K562 (cell line): ENCODE data around the gene MICAL2. TPM values are rescaled to one million over a fixed set of nuclear protein-coding genes. Genes with fewer than 3 reads are reported as not detected.

Experiments used
- ARID2 ChIP-seq: fragments of 450-650 bp; IDR thresholded peaks from 2 replicates; pipeline ENCODE4 v1.6.1; 2017; ENCODE audit warnings: antibody characterized with exemption, mild to moderate bottlenecking
- BACH1 ChIP-seq: fragments of 200-800 bp; sonication (Bioruptor generic); IDR thresholded peaks from 2 replicates; pipeline ENCODE4 v1.6.1; 2016; ENCODE audit warnings: missing genetic modification characterization, missing compliant biosample characterization
- CBX2 ChIP-seq: fragments of 200-600 bp; sonication (generic); IDR thresholded peaks from one replicate; pipeline ENCODE4 v1.6.1; 2012; ENCODE audit warnings: mild to moderate bottlenecking, low read length, inconsistent platforms; ENCODE audit not compliant: insufficient read depth, poor library complexity, severe bottlenecking
- CCNT2 ChIP-seq: IDR thresholded peaks from 2 replicates; pipeline ENCODE4 v1.6.1; 2011; ENCODE audit warnings: borderline replicate concordance, low read depth, mild to moderate bottlenecking, moderate library complexity, mixed read lengths, low read length; ENCODE audit not compliant: insufficient read length; ENCODE audit errors: extremely low read depth
- DPF2 ChIP-seq: fragments of 450-650 bp; IDR thresholded peaks from 2 replicates; pipeline ENCODE4 v1.6.1; 2016
- JUN ChIP-seq, 2 experiments: sonication (generic) in 1 of 2; formaldehyde crosslinking in 1 of 2; IDR thresholded peaks; 2 replicates each; pipeline versions ENCODE4 v1.6.1 to v1.8.0; 2012 to 2022; ENCODE audit warnings: borderline replicate concordance in 2 of 2, mild to moderate bottlenecking in 2 of 2, improper control_type of control experiment in 1 of 2, low read depth in 1 of 2, low read length in 1 of 2, missing genetic modification reagents in 1 of 2
- KAT8 ChIP-seq: fragments of 450-650 bp; IDR thresholded peaks from 2 replicates; pipeline ENCODE4 v1.6.1; 2016; ENCODE audit warnings: low read depth, mild to moderate bottlenecking
- KLF1 ChIP-seq: fragments of 450-650 bp; IDR thresholded peaks from 2 replicates; pipeline ENCODE4 v1.6.1; 2016; ENCODE audit warnings: missing genetic modification characterization, missing compliant biosample characterization
- KLF10 ChIP-seq: fragments of 250-450 bp; sonication (Bioruptor Pico); IDR thresholded peaks from 2 replicates; pipeline ENCODE4 v1.6.1; 2021; ENCODE audit warnings: matching md5 sums
- KLF16 ChIP-seq: IDR thresholded peaks from 2 replicates; pipeline ENCODE4 v1.6.1; 2016; ENCODE audit warnings: antibody characterized with exemption
- MAFK ChIP-seq: IDR thresholded peaks from 2 replicates; pipeline ENCODE4 v1.6.1; 2011; ENCODE audit warnings: low read length, improper control_type of control experiment
- NCOA1 ChIP-seq: fragments of 450-650 bp; IDR thresholded peaks from 2 replicates; pipeline ENCODE4 v1.6.1; 2016; ENCODE audit warnings: low read depth
- PHB ChIP-seq: fragments of 250-450 bp; sonication (Bioruptor Pico); IDR thresholded peaks from 2 replicates; pipeline ENCODE4 v1.5.0; 2021
- PTBP1 ChIP-seq: fragments of 200-400 bp; formaldehyde crosslinking; IDR thresholded peaks from 2 replicates; pipeline ENCODE4 v1.6.1; 2017; ENCODE audit warnings: low read depth, low read length
- SMARCA5 ChIP-seq: fragments of 450-650 bp; IDR thresholded peaks from 2 replicates; pipeline ENCODE4 v1.6.1; 2016
- SP1 ChIP-seq: sonication (generic); formaldehyde crosslinking; IDR thresholded peaks from 2 replicates; pipeline ENCODE4 v1.8.1; 2022; ENCODE audit warnings: mild to moderate bottlenecking, missing genetic modification reagents
- SREBF2 ChIP-seq: sonication (generic); formaldehyde crosslinking; IDR thresholded peaks from 2 replicates; pipeline ENCODE4 v1.4.0; 2020; ENCODE audit warnings: mild to moderate bottlenecking, missing genetic modification reagents
- TFAM ChIP-seq: fragments of 250-450 bp; sonication (Bioruptor Pico); conservative IDR thresholded peaks from 2 replicates; pipeline ENCODE4 v1.5.0; 2021; ENCODE audit warnings: mild to moderate bottlenecking, moderate library complexity
- THRAP3 ChIP-seq: fragments of 450-650 bp; IDR thresholded peaks from 2 replicates; pipeline ENCODE4 v1.6.1; 2016; ENCODE audit warnings: mild to moderate bottlenecking, inconsistent platforms, borderline replicate concordance
- U2AF1 ChIP-seq: fragments of 200-400 bp; formaldehyde crosslinking; optimal IDR thresholded peaks from 2 replicates; pipeline ENCODE3; 2017; ENCODE audit warnings: mild to moderate bottlenecking, low read depth, low read length, moderate library complexity
- ZNF311 ChIP-seq: fragments of 250-450 bp; sonication (Bioruptor Pico); IDR thresholded peaks from 2 replicates; pipeline ENCODE4 v1.4.0; 2020; ENCODE audit warnings: mild to moderate bottlenecking, moderate library complexity
- ZNF511 ChIP-seq: sonication (generic); formaldehyde crosslinking; IDR thresholded peaks from 2 replicates; pipeline ENCODE4 v1.8.0; 2022; ENCODE audit warnings: mild to moderate bottlenecking, missing genetic modification reagents
- ZNF584 ChIP-seq: fragments of 200-800 bp; sonication (Bioruptor generic); IDR thresholded peaks from 2 replicates; pipeline ENCODE4 v1.6.1; 2016; ENCODE audit warnings: low read depth, mild to moderate bottlenecking, missing genetic modification characterization, missing compliant biosample characterization
- polyA plus RNA-seq, 8 experiments: library from polyadenylated mRNA; depleted of rRNA in 4 of 8; stranded (reverse) in 5 of 8; unstranded in 3 of 8; fragments of >200 nt; fragmentation: Nextera tagmentation in 2 of 8; fragmentation: Illumina TruSeq in 1 of 8; extraction: Ambion mirVana in 2 of 8; extraction: Trizol in 1 of 8; gene quantifications; 2 replicates each; pipeline versions ENCODE4 v1.2.1 to v1.2.3, GENCODE V29; 2011 to 2014; ENCODE audit warnings: inconsistent platforms in 1 of 8, missing spikeins in 1 of 8
- total RNA-seq, 7 experiments: library from RNA; depleted of rRNA in 6 of 7; stranded (reverse); fragments of >200 nt in 6 of 7; fragmentation: Illumina TruSeq in 2 of 7; extraction: Trizol in 2 of 7; gene quantifications; 2 replicates each; pipeline versions ENCODE4 v1.2.1 to v1.2.3, GENCODE V29; 2011 to 2021; ENCODE audit warnings: low replicate concordance in 1 of 7
- TF ChIP-seq, protein P1 (sequence below): sonication (generic); formaldehyde crosslinking; IDR thresholded peaks from 2 replicates; pipeline ENCODE4 v1.8.0; 2023; ENCODE audit warnings: mild to moderate bottlenecking, missing genetic modification reagents
- TF ChIP-seq, protein P2 (sequence below): IDR thresholded peaks from 3 replicates; pipeline ENCODE4 v1.6.1; 2011; ENCODE audit warnings: borderline replicate concordance, mild to moderate bottlenecking; ENCODE audit not compliant: insufficient read length, insufficient read depth

The MICAL2 gene
- total and polyA plus RNA-seq, 9 of the 15 experiments (the other 6 are each of a cell fraction or from before 2014, with no cell fraction given), result 4.7 to 64.2 (median 33.6) TPM

DNA sequence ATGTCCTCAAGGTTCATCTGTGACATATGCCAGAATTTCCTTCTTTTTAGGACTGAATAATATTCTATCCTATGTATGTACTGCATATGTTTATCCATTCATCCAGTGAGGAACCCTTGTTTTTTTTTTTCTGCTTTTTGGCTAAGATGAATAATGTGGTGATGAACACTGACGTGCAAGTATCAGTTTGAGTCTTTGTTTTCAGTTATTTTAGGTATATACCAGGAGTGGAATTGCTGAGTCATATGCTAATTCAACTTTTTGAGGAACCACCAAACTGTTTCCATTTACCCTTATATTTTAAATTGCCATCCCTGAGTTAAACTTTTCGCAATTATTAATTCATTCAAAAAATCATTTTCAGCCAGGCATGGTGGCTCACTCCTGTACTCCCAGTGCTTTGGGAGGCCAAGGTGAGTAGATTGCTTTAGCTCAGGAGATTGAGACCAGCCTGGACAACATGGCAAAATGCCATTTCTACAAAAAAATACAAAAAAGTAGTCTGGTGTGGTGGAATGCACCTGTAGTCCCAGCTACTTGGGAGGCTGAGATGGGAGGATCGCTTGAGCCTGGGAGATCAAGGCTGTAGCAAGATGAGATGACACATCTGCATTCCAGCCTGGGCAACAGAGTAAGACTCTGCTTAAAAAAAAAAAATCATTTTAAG lies 64.2 kb downstream of the MICAL2 start (continued):
- TF ChIP-seq, protein P1, sequence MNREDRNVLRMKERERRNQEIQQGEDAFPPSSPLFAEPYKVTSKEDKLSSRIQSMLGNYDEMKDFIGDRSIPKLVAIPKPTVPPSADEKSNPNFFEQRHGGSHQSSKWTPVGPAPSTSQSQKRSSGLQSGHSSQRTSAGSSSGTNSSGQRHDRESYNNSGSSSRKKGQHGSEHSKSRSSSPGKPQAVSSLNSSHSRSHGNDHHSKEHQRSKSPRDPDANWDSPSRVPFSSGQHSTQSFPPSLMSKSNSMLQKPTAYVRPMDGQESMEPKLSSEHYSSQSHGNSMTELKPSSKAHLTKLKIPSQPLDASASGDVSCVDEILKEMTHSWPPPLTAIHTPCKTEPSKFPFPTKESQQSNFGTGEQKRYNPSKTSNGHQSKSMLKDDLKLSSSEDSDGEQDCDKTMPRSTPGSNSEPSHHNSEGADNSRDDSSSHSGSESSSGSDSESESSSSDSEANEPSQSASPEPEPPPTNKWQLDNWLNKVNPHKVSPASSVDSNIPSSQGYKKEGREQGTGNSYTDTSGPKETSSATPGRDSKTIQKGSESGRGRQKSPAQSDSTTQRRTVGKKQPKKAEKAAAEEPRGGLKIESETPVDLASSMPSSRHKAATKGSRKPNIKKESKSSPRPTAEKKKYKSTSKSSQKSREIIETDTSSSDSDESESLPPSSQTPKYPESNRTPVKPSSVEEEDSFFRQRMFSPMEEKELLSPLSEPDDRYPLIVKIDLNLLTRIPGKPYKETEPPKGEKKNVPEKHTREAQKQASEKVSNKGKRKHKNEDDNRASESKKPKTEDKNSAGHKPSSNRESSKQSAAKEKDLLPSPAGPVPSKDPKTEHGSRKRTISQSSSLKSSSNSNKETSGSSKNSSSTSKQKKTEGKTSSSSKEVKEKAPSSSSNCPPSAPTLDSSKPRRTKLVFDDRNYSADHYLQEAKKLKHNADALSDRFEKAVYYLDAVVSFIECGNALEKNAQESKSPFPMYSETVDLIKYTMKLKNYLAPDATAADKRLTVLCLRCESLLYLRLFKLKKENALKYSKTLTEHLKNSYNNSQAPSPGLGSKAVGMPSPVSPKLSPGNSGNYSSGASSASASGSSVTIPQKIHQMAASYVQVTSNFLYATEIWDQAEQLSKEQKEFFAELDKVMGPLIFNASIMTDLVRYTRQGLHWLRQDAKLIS (CRISPR knock-in tag), result no peak
- TF ChIP-seq PHB (CRISPR knock-in tag) (no peak), KAT8 (no peak), ZNF584 (CRISPR knock-in tag) (no peak), SP1 (CRISPR knock-in tag) (0 out of 2 replicates have a peak, but pooled peaks have one; percentile 33), SREBF2 (CRISPR knock-in tag) (no peak), KLF10 (no peak), BACH1 (tag) (peak; percentile 92), SMARCA5 (no peak), ZNF311 (CRISPR knock-in tag) (no peak), U2AF1 (no peak), KLF1 (tag) (no peak), THRAP3 (no peak), CCNT2 (no peak), ZNF511 (no peak), TFAM (no peak), NCOA1 (no peak), PTBP1 (no peak), DPF2 (peak; percentile 62), MAFK (peak; percentile 95), KLF16 (no peak), JUN (IDR thresholded peaks at IDR 0.05; ENCODE audit: borderline replicate concordance, low read depth, low read length) (0 out of 2 replicates have a peak, but pooled peaks have one; percentile 10), JUN (CRISPR knock-in tag; IDR thresholded peaks at IDR 0.05; ENCODE audit: borderline replicate concordance) (no peak), CBX2 (no peak), ARID2 (no peak)
- TF ChIP-seq, protein P2, sequence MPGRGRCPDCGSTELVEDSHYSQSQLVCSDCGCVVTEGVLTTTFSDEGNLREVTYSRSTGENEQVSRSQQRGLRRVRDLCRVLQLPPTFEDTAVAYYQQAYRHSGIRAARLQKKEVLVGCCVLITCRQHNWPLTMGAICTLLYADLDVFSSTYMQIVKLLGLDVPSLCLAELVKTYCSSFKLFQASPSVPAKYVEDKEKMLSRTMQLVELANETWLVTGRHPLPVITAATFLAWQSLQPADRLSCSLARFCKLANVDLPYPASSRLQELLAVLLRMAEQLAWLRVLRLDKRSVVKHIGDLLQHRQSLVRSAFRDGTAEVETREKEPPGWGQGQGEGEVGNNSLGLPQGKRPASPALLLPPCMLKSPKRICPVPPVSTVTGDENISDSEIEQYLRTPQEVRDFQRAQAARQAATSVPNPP, result no peak
